HS-5 (cell line): ENCODE measurements around the gene NMBR.
"Not testable (repeated sequence)": the region's sequence is repeated elsewhere in the genome, so short reads cannot be mapped to it uniquely, and the experiment has no call there.

ENCODE experiments used
- DNase-seq: peaks from one replicate; pipeline ENCODE4 v3.0.0-alpha.2; 2012; ENCODE audit warnings: low read depth

NMBR gene

DNA sequence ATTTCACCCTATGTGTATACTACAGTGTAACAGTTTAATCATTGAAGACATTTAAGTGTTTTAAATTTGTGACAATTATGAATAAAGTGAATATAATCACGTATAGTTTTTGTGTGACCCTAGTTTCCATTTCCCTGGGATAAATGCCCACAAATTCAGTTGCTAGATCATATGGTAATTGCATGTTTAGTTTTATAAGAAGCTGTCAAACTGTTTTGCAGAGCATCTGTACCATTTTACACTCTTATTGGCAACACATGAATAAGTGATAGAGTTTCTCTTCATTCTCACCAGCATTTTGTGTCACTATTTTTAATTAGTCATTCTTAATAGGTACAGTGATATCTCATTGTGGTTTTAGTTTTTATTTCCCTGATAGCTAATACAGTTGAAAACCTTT is 7.4 kb upstream of the NMBR start:
- DNase-seq: no peak

DNA sequence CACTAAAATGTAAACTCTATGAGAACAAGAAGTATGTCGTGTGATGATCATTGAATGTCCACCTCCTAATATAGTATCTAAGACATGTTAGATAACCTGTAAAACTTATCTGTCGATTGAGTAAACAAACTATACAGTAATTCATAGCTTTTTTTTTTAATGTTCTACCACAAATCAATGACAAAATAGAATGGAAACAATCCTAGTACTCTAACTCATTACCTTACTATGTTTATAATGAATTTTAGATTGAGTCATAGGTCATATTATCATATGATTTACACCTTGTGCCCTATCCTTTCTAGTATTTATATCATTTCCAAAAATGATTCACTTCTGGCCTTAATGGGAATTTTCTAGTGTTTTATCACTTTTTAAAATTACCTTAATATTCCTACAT is 6.3 kb upstream of the NMBR start:
- DNase-seq: no peak

DNA sequence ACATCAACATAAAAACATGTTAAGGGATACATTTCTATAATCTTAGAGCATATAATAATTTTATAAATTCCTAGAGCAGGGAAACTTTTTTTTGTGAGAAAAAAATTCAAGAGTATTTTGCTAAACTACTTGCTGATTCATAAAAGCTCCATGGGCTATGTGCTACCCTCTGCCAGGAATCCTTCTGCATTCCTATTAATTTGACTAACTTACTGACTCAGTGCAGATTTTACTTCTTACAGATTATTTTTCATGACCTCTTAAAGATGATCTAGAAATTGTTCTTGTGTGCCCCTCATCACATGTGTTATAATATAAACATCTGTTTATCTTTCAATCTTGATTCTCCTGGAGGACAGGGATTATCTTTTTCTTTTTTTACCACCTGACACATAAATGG is 5.8 kb upstream of the NMBR start:
- DNase-seq: peak; percentile 70

DNA sequence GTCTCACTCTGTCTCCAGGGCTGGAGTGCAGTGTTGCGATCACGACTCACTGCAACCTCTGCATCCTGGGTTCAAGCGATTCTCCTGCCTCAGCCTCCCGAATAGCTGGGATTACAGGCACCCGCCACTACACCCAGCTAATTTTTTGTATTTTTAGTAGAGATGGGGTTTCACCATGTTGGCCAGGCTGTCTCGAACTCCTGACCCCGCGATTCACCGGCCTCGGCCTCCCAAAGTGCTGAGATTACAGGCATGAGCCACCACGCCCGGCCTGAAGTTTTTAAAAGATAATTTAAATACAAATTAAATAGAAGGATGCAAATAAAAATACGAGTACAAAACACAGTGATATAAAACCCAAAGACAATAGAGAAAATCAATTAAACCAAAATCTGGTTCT is 5.4 kb downstream of the NMBR start:
- not testable (repeated sequence) for DNase-seq

DNA sequence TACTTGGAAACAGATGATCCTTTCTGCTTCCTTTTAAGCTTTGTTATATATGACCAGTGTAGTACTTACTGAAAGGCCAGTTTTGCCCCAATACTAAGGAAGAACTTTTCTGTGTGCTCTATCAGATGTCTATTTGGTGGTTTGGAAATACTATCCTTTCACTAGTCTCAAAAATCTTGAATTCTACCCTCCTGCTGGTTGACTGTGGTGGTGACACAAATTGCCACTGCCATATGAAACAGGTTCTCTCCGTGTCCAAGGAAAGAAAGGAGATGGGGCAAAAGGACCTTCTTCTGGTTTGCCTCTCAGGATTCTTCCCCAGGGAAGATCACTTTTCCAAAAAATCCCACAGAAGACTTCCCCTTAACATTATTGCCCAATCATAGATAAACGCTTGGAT is 8.0 kb downstream of the NMBR start:
- no peak for DNase-seq

DNA sequence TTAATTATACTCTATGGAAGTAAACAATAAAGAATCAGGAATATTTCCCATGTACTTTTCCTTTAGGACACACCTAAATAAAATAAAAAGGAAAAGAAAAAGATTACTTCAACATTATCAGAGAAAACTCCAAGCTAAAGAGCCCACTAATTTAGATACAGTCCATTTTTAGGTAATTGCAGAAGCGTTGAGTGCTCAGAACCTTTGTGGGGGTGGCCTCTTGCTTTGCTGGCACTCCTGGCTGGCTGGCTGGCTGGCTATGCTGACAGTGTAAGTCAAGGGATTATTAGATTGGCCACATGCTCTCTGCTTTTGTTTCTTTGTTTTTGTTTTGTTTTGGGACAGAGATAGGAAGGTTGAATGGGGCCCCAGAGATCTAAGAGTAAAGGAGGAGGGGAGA is 14.3 kb downstream of the NMBR start, which contains the start of gene GJE1:
Gene GJE1 (plus strand): TSS at position 301 of the 400 bp plus-strand sequence. CDS start 234 bp downstream, outside the sequence.
- DNase-seq: no peak

DNA sequence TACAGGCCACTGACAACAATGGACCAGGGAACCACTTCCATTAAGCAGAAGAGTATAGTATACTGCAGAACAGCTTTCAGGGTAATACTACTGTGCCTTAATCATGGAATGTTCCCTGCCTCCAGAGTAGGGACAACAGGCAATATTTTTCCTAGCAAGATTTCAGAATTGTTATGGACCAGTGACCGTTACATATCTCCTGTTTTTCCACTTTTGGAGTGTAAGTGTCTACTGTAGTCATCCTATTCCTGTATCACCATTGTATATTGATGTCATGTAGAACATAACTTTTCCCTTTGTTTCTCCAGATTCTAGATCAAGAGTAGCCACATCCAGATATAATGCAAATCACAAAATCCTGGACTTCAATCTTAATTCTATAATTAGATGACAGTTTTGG is 16.1 kb downstream of the NMBR start:
- DNase-seq: no peak

DNA sequence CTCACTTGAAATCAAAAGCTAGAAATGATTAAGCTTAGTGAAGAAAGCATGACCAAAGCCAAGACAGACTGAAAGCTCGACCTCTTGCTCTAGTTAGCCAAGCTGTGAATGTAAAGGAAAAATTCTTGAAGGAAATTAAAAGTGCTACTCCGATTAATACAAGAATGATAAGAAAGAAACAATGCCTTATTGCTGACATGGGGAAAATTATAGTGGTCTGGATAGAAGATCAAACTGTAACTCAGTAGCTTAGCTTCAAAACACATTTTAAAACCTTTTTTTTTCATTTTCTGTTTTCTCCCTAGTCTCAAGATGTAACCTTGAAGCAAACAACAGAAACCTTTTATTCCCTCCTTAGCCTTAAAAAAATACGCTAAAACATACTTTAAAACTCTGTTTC is 25.6 kb downstream of the NMBR start:
- no peak for DNase-seq

DNA sequence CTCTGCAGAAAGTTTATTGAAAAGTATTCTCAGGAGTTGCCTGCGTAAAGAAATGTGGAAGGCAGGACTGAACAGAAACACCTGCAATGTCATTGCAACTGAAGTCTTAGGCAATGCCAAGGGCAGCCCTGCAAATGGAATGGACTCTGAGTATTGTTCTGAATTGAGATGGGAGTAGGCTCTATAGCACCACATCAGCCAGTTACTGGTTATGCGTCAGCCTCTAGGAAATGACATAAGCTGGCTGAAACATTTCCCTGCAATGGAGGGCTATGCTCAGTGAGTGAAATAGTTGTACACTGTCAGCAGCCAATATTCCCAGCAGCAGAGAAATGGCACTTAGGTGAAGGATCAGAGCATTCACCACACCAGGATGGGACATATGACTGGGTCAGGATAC is 28.0 kb downstream of the NMBR start:
- no peak for DNase-seq

DNA sequence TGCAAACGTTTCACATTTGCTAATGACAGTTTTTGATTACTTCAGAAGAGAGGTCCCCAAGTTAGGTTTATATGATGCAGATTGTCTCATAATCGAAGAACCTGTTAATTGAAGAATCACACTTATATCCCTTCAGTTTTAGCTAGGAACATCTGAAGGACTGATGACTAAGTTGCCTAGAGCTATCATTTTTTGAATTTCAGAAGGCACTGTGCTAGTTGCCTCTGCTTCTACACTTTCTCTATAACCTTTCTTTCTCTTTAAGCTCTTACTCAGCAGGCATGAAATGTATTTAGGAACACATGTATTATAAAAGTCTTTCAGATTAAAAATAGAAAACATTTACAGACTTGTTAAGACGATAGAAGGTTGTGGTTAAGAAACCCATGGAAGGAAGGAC is 28.6 kb downstream of the NMBR start:
- DNase-seq: no peak

DNA sequence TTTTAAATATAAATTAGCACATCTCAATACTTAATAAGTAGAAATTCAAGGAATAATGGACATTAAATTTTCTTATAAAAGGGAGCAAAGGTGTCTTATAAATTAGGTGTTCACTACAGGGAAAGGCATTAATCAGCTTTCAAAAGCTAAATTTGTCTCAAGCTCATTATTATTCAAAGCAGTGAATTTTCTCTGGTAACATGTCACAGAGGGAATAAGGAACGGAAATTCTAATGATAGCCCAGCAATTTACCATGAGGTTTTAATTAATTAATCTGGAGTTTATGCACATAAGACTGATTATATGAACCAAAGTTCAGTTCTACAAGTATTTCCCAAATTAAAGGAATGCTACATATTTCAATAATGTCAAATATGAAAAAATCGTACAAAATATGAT is 29.6 kb downstream of the NMBR start:
- DNase-seq: no peak

DNA sequence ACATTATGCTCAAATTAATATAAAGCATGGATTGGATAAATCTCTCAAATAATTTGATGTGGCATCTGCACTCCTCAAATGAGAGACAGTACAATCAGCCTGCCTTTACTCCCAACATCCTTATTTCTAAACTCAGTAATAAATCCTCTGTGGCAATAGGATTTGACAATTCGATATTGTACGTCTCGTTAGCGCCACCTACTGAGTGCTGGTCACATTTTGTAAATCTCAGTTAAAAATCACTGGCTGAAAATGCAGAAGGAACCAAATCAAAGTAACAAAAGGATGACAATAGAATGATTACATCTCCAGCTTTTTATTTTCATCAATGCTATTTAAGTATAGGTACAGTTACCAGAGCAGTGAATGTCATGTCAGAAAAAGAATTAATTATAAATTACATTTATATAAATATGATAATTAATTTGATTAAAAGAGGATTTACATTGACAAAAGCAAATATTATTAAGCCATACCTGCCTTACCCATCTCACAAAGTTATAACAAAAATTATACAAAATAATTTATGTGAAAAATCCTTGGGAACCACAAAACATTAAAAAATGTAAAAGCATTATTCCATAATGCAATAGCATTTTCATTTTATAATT is 34.4 kb downstream of the NMBR start:
- DNase-seq: peak; percentile 42

DNA sequence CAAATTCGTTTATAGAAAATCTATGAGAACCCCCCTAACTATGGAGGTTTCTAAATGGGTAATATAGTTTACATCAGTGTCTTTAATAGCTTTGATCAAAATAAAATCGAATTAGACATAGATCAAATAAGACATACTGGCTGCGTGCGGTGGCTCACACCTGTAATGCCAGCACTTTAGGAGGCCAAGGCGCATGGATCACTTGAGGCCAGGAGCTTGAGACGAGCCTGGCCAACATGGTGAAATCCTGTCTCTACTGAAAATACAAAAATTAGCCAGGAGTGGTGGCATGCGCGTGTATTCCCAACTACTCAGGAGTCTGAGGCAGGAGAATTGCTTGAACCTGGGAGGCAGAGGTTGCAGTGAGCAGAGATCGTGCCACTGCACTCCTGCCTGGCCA is 36.1 kb downstream of the NMBR start:
- not testable (repeated sequence) for DNase-seq

DNA sequence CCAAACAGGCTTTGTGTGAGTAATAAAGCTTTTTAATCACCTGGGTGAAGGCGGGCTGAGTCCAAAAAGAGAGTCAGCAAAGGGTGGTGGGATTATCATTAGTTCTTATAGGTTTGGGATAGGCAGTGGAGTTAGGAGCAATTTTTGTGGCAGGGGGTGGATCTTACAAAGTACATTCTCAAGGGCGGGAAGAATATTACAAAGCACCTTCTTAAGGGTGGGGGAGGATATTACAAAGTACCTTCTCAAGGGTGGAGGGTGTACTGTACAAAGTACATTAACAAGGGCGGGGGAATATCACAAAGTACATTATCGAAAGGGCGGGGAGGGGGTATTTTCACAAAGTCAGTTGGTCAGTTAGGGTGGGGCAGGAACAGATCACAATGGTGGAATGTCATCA is 42.1 kb downstream of the NMBR start:
- DNase-seq: not testable (repeated sequence)

DNA sequence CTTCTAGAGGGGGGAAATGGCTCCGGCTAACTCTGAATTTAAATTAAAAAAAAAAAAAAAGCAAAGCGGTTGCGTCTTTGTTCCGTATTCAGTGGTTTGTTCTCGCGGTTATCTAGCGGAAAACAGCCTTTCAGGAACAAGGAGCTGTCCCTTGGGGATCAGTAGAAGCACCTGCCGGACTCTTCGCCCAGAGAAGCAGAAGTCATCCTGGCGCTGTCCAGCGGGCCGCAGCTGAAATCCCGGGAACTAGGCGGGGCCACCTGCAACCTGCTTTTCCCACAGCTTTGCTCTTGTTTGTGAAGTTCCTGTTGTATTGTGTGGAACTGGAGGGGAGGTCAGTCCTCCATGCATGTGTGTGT is 58.1 kb downstream of the NMBR start:
- no peak for DNase-seq

DNA sequence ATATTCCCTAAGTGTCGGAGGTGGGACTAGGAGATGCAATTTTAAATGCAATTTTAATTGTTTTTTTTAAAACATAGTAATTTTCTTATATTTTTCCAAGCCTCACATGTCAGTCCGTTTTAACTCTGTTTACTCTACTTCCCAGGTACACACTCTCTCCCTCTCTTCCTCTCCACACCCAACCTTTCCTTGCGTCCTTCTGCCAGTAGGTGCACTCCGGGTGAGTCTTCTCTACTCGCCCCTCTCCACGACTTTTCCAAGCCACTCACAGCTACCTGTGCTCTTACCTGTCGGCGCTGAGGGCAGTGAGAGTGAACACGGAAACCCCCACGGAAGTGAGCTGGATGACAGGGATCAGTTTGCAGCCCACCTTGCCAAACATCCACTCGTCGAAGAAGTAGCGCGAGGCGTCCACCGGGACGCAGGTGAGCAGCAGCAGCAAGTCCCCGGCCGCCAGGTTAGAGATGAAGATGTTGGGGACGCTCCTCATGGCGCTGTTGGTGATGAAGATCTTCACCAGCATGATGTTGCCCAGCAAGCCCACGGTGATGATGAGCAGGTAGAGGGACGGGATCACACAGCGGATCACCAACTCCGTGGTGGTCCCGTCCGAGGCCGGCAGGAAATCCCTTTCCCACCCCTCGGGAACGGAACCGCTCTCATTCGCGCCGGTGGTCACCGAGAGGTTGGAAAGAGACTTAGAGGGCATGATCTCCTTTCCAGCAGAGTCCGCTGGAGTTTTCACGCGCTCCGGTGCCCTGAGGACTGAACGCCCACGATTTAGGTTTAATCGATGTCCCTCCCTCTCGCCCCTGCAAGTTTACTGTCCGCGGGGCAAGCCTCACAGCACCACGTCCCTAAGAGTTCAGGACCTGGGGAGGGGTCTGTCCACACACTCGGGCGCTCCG is 58.7 kb downstream of the NMBR start:
- DNase-seq: no peak

DNA sequence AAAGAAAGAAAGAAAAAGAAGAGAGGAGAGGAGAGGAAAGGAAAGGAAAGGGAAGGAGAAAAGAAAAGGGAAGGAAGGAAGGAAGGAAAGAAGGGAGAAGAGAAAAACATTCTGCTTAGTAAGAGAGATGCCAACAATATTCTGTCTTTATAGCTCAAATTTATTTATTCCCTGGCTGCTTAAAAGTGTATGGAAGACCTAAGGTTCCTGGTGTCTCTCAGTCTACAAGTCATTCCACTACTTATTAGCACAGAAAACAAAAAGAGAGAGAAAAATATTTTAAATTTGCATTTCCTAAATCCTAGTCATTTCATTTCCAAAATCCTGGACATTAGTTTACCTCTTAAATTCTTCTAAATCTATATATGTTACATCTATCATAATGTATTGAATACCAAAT is 67.8 kb downstream of the NMBR start:
- DNase-seq: no peak

DNA sequence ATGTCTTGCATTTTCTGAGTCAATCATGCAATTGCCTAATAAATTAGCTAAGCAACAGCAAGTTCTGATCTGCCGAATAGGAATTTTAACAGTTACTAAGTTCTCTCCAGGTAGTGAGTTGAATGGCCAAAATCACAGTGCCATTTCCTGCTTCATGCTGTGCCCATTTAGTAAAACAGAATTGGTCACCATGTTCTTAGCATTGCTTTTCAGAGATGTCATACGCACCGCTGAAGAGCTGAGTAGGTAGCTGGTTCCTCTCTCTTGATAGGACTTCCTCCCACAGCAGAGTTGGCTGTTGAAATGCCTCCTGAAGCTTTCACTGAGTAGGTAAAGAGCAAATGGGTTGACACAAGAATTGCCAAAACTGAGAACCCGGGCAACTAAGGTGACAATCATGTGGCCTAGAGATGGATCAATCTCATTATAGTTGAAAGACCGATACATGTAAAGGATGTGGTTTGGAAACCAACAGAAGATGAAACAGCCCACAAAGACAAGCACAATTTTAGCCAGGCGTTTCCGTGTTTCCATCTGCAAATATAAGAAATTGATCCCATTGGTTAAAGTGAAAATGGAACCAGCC is 71.3 kb downstream of the NMBR start:
- DNase-seq: no peak

DNA sequence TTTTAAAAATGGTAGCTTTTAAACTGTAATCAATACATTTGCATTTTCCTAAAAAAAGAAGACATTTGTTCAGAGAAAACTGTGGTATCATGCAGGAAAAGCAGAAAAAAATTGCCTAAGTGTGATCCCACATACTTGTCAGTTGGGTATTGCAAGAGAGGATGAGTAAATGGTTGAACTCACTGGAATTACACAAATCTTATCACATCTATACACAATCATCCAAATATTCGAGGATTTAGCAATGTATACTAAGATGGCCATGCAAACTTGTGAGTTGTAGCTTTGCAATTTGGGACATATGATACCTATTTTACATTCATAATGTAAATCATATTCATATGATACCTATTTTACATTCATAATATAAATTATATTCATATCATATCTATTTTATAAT is 72.4 kb downstream of the NMBR start:
- DNase-seq: peak; percentile 23

DNA sequence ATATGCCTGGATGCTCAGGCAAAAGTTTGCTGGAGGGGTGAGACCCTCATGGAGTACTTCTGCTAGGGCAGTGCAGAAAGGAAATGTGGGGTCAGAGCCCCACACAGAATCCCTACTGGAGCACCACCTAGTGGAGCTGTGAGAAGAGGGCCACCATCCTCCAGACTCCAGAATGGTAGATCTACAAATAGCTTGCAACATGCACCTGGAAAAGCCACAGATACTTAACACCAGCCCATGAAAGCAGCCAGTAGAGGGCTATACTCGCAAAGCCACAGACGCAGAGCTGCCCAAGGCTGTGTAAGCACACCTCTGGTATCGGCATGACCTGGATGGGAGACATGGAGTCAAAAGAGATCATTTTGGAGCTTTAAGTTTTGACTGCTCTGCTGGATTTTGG is 74.9 kb downstream of the NMBR start:
- no peak for DNase-seq

DNA sequence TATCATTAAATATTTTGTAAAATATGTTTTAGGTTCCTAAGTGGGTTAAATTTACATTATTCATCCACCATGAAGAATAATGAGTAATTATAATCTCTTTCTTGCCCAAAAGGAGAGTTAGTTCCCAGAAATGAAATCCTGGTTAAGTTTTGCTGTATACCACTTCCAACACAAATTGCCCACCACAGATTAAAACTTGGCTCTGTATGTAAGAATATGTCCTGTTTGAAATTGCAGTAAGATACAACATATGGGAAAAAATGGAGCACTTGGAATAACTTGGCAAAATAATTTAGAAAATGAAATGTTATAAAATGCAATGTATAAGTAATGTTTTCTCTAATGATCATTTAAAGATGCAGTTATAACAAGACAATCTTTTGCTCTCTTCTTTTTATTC is 78.5 kb downstream of the NMBR start:
- DNase-seq: no peak

DNA sequence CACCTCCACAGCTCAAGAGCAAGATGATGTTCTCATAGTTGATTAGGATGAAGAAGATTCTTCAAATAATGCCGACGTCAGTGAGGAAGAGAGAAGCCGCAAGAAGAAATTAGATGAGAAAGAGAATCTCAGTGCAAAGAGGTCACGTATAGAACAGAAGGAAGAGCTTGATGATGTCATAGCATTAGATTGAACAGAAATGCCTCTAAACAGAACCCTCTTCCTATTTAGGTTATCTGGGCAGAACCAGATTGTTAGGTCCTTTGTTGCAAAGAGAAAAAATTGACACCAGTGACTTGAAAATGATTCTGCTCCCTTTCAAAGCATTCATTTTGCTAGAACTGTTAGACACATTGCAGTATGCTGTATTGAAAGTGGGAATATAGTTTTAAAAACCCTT is 84.1 kb downstream of the NMBR start:
- DNase-seq: not testable (repeated sequence)

DNA sequence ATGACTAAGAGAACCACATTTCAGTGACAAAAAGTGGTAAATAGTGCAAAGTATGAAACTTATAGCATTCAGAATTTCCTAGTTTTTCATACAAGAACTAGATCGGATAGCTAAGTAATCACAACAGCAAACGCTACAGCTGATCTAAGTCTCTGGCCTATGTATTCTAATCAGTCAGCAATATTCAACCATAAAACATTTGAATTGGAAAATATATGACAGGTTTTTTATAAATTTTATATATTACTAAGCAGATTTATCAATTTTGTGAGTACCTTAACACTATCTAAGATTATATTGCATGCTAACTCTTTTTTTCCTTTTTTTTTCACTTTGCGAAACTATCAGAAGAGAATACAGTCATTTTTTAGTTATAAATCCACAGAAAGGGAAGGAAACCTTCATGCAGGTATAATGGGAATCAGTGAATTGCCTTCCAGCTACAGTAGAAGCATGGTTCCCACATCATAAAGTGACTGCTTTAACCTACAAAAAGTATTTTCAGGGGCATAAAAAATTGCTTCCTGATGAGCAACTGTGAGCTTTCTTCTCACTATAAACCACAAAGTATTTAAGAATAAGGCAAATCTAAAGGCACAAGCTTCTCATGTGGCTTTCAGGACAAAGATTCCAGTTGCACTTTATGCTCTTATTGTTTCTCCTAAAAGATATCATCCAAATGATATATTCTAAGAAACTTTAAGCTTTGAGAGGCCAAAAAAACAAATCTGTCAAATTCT is 88.2 kb downstream of the NMBR start:
- no peak for DNase-seq
